Muscle layer of duodenum (tissue), 2 donors: Measurements from ENCODE around the gene CHCHD5.

Source experiments
- H3K27ac ChIP-seq: one replicate; pipeline ENCODE4 v1.7.0; 2013; ENCODE audit warnings: mild to moderate bottlenecking, low read length
- H3K27me3 ChIP-seq: one replicate; pipeline ENCODE4 v1.7.0; 2013; ENCODE audit warnings: low read depth, mild to moderate bottlenecking, control low read depth, low read length
- H3K36me3 ChIP-seq, 2 donors: one replicate each; pipeline ENCODE4 v1.7.0; 2013; ENCODE audit warnings: low read length in 2 of 2, control low read depth in 1 of 2, mild to moderate bottlenecking in 1 of 2; ENCODE audit not compliant: insufficient read depth in 2 of 2, control insufficient read depth in 1 of 2
- H3K4me1 ChIP-seq, 2 donors: one replicate each; pipeline ENCODE4 v1.7.0; 2013; ENCODE audit warnings: low read length in 2 of 2, mild to moderate bottlenecking in 2 of 2, control low read depth in 1 of 2, moderate library complexity in 1 of 2; ENCODE audit not compliant: insufficient read depth in 2 of 2, control insufficient read depth in 1 of 2
- H3K4me3 ChIP-seq, 2 donors: one replicate each; pipeline ENCODE4 v1.7.0; 2013; ENCODE audit warnings: low read length in 2 of 2, low read depth in 1 of 2, mild to moderate bottlenecking in 1 of 2
- H3K9me3 ChIP-seq, 2 donors: one replicate each; pipeline ENCODE4 v1.7.0; 2013; ENCODE audit warnings: low read length in 2 of 2, control low read depth in 1 of 2, mild to moderate bottlenecking in 1 of 2; ENCODE audit not compliant: control insufficient read depth in 1 of 2
- donor health status: healthy.

The CHCHD5 gene

DNA sequence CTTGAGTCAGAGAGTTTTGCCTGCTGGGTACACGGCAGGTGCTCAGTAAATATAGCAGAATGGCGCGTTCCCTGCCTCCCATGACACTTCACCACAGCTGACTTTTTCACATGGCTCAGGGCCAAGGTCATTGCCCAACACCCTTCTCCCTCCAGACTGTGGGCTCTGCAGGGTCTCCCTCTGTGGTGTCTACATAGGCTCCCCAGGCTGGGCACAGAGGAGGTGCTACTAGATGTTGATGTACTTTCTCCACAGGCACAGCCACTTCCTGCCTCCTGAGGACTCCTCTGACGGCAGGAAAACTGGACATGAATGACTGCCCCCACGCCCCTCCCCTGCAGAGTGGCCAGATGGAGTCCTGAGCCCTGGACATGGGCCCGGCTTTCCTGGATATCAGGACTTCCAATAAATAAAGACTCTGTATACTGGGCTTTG is 4.2 kb downstream of the CHCHD5 start:
- H3K27ac ChIP-seq = no peak overlapping the region
- H3K4me3 ChIP-seq = no peak overlapping the region
- H3K36me3 ChIP-seq = peaks cover 18 to 33% of the 10 kb centered on the region in 2 donors
- no peaks in the 10 kb centered on the region for H3K27me3 ChIP-seq
- peaks cover 6 to 20% of the 10 kb centered on the region in 2 donors for H3K4me1 ChIP-seq
- H3K9me3 ChIP-seq = no peaks in the 10 kb centered on the region

DNA sequence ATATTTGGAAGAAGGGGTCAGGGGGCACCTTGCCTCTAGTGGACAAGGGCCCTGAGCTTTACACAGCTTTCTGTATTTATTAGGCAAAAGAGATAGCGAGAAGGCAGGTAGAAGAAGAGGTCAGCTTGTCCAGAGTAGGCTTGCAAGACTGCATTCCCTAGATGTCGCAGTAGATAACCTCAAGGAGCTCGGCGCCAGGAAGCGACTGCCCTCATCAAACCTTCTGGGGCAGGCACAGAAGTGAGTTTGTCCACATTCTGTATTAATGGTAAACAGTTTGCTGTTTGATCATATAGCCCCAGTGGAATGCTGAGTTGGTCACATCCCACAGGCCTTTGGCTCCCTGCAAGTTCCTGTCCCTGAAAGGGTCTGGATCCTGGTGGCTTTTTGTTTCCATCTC is 7.0 kb downstream of the CHCHD5 start:
- Histone ChIP-seq H3K4me3 (no peak overlapping the region), H3K9me3 (no peaks in the 10 kb centered on the region), H3K4me1 (peaks cover 0 to 2% of the 10 kb centered on the region in 2 donors), H3K27ac (no peak overlapping the region), H3K36me3 (peaks cover 15 to 37% of the 10 kb centered on the region in 2 donors), H3K27me3 (no peaks in the 10 kb centered on the region)

DNA sequence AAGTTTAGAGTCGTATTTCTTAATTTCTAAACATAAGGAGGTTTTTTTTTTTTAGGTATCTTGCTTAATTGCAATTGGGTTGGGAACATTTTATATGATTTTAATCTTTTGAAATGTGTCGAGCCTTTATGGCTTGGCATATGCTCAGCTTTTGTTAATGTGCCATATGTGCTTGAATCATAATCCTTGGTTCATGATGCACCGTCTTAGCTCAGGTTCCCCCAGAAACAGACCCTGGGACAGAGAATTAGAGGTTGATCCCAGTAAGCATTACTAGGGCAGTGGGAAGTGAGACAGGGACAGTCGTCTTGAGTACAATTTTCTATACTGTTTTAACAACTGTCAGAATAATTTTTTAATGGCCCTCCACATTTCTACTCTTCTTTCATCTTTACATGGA is 9.3 kb downstream of the CHCHD5 start:
- Histone ChIP-seq H3K4me1 (no peaks in the 10 kb centered on the region), H3K9me3 (no peaks in the 10 kb centered on the region), H3K27me3 (no peaks in the 10 kb centered on the region), H3K27ac (no peak overlapping the region), H3K36me3 (peaks cover 0 to 17% of the 10 kb centered on the region in 2 donors), H3K4me3 (no peak overlapping the region)

DNA sequence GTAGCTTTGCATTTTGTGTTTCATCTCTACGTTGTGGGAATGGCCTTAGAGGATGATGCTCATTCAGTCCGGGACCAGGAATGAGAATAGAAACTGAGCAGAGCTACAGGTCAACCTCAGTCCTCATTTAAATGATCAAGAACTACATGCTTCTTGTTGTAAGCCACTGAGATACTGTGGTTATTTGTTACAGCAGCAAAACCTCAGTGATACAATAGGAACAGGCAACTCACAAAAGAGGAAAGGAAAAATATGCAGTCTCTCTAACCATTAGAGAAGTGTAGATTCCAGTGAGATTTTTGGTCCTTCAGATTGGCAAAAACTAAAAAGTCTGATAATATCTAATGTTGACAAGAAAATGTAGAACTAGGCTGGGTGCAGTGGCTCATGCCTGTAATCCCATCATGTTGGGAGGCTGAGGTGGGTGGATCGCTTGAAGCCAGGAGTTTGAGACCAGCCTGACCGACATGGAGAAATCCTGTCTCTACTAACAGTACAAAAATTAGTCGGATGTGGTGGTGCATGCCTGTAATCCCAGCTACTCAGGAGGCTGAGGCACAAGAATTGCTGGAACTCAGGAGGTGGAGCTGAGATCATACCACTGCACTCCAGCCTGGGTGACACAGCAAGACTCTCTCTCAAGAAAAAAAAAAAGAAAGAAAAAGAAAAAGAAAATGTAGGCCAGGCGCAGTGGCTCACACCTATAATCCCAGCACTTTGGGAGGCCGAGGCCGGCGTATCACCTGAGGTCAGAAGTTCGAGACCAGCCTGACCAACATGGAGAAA is 13.3 kb downstream of the CHCHD5 start:
- Histone ChIP-seq H3K27me3 (no peaks in the 10 kb centered on the region), H3K4me1 (peaks cover 0 to 5% of the 10 kb centered on the region in 2 donors), H3K4me3 (no peak overlapping the region), H3K36me3 (peaks cover 0 to 8% of the 10 kb centered on the region in 2 donors), H3K9me3 (no peaks in the 10 kb centered on the region), H3K27ac (no peak overlapping the region)

DNA sequence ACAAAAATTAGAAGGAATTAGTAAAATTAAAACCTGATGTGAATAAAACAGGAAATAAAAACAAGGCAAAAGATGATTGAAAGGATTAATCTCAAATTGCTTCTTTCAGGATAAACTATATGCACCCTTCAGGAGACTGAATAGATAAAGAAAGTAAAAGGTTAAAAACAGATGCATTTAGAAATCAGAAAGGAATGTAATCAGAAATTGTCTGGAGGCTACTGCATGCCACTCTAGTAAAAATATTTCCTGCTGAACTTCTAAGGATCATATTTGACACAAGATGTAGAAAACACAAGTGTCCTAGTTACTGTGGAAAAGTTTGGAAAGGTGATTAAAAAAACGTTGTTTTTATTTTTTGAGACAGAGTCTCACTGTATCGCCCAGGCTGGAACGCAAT is 16.2 kb downstream of the CHCHD5 start:
- Histone ChIP-seq H3K27ac (no peak overlapping the region), H3K36me3 (no peaks in the 10 kb centered on the region), H3K9me3 (no peaks in the 10 kb centered on the region), H3K4me1 (peaks cover 0 to 5% of the 10 kb centered on the region in 2 donors), H3K4me3 (no peak overlapping the region), H3K27me3 (no peaks in the 10 kb centered on the region)

DNA sequence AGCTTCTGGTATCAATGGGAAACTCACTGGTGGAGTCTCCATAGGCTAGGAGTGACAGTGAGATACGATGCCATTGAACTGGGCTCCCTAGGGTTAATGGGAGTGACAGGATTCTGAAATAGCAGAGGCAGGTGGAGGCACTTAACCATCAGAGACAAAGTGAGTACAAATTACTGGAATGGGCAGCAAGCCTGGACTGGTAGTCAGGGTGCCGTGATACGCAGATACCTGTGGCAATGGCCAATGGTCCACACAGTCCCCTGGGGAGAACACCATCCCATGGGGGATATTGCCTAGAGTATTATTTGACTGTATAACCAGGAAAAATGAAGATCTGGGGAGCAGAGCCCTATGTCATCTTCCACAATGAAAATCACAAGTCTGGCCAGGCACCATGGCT is 17.3 kb downstream of the CHCHD5 start:
- Histone ChIP-seq H3K27ac (no peak overlapping the region), H3K27me3 (no peaks in the 10 kb centered on the region), H3K9me3 (no peaks in the 10 kb centered on the region), H3K36me3 (no peaks in the 10 kb centered on the region), H3K4me3 (no peak overlapping the region), H3K4me1 (peaks cover 0 to 5% of the 10 kb centered on the region in 2 donors)

DNA sequence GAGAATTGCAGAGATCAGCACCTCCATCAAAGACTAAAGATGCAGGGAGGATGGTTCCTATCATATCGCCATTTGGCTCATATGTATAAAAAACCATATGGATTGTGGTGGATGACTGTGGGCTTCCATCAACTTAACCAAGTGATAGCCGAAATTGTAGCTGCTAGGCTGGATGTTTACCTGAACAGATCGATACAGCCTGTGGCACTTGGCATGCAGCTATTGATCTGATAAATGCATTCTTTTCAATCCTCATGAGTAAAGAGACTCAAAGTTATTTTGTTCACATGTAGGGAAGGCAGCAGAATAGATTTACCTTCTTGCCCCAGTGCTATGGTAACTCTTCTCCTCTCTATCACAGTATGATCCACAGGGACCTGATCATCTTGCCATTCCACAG is 18.5 kb downstream of the CHCHD5 start:
- no peaks in the 10 kb centered on the region for H3K9me3 ChIP-seq
- no peaks in the 10 kb centered on the region for H3K27me3 ChIP-seq
- no peak overlapping the region for H3K27ac ChIP-seq
- H3K36me3 ChIP-seq = no peaks in the 10 kb centered on the region
- peaks cover 0 to 5% of the 10 kb centered on the region in 2 donors for H3K4me1 ChIP-seq
- H3K4me3 ChIP-seq = no peak overlapping the region

DNA sequence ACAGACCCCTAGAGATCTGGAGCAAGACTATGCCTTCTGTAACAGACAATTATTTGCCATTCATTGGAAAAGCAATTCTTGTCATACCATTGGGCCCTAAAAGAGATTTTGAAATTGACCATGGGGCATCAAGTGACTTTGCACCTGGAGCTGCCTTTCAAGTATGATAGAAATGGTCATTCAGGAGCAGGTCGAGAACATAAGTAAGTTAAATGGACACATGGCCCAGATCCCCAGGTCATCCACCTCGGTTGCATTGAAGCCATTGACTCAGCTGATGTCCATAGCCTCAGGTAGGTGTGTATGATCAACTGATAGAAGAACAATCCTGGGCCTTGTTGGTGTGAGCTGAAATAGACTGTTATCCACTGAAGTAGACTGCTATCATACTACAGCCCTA is 19.3 kb downstream of the CHCHD5 start:
- Histone ChIP-seq H3K4me3 (no peak overlapping the region), H3K27me3 (no peaks in the 10 kb centered on the region), H3K36me3 (no peaks in the 10 kb centered on the region), H3K4me1 (peaks cover 0 to 5% of the 10 kb centered on the region in 2 donors), H3K27ac (no peak overlapping the region), H3K9me3 (no peaks in the 10 kb centered on the region)

DNA sequence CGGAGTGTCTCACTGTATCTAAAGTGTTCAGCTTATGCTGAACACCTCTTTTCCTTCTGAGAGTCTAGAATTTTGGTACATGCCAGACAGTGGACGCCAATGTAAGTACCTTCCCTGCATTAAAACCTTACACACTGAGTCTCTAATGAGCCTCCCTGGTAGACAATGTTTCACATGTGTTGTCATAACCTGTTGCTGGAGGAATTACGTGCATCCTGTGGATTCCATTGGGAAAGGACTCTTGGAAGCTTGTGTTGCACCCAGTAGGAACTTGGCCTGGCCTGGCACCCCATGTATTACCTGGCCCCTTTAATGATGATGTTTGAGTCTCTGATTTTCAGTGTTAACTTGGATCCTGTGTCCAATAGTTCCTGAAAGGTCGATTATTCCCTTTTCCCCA is 20.5 kb downstream of the CHCHD5 start:
- Histone ChIP-seq H3K4me1 (peaks cover 0 to 2% of the 10 kb centered on the region in 2 donors), H3K9me3 (no peaks in the 10 kb centered on the region), H3K27ac (no peak overlapping the region), H3K4me3 (no peak overlapping the region), H3K27me3 (no peaks in the 10 kb centered on the region), H3K36me3 (no peaks in the 10 kb centered on the region)

DNA sequence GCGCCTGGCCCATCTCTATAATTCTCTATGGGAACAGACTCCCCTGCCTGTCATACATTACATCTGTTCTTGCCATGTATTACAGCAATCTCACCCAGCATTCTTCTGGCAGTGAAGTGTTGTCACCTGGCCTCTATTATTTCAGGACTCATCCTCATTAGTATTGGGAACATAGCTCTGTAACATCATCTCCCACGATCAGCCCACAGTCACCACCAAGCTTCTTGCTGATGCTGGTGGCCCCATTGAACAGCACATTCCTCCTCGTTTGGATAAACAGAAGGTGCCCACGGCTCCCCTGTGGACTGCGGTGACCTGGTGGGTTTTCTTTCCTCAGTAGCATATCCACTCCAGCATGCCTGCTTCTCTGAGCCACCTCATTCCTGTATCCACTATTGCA is 21.5 kb downstream of the CHCHD5 start:
- Histone ChIP-seq H3K4me1 (no peaks in the 10 kb centered on the region), H3K27ac (no peak overlapping the region), H3K36me3 (no peaks in the 10 kb centered on the region), H3K4me3 (no peak overlapping the region), H3K9me3 (no peaks in the 10 kb centered on the region), H3K27me3 (no peaks in the 10 kb centered on the region)

DNA sequence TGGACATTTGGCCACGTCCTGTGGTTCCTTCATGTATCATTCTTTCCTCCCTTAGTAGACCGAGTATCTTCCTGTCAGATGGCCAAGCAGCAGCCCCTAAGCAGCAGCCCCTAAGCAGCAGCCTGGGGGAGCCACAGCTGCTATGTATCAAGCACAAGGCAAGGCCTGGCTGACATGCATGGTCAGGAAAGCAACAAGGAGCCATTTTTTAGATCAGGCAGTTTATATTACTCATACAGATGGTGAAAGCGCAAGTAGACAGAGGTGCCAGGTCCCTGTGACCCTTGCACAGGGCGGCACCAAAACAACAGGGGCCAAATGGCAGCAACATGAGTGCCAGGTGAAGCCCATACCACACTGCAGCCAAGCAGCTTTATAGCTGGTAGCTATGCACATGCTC is 22.1 kb downstream of the CHCHD5 start:
- Histone ChIP-seq H3K9me3 (no peaks in the 10 kb centered on the region), H3K27ac (no peak overlapping the region), H3K27me3 (no peaks in the 10 kb centered on the region), H3K4me3 (no peak overlapping the region), H3K4me1 (no peaks in the 10 kb centered on the region), H3K36me3 (no peaks in the 10 kb centered on the region)
